Retinal pigment epithelial cell (primary cell): Measurements from ENCODE around the gene PRSS37.

ENCODE experiments used
- DNase-seq: peaks from one replicate; pipeline ENCODE4 v3.0.0-alpha.2; 2010; ENCODE audit warnings: low read depth
- H3K4me3 ChIP-seq: 2 replicates; pipeline ENCODE4 v1.5.1; 2011; ENCODE audit warnings: mild to moderate bottlenecking, low read length, control low read depth, moderate library complexity
- TF ChIP-seq, protein P1 (sequence below): conservative IDR thresholded peaks from 2 replicates; pipeline ENCODE4 v1.5.1; 2011; ENCODE audit warnings: low read depth, low read length, control low read depth, inconsistent platforms

Gene PRSS37

GRCh38 chr7:141874787-141875186 lies 33.5 kb upstream of the PRSS37 start:
- no peak for DNase-seq
- no peak overlapping the region for H3K4me3 ChIP-seq
- TF ChIP-seq, protein P1, sequence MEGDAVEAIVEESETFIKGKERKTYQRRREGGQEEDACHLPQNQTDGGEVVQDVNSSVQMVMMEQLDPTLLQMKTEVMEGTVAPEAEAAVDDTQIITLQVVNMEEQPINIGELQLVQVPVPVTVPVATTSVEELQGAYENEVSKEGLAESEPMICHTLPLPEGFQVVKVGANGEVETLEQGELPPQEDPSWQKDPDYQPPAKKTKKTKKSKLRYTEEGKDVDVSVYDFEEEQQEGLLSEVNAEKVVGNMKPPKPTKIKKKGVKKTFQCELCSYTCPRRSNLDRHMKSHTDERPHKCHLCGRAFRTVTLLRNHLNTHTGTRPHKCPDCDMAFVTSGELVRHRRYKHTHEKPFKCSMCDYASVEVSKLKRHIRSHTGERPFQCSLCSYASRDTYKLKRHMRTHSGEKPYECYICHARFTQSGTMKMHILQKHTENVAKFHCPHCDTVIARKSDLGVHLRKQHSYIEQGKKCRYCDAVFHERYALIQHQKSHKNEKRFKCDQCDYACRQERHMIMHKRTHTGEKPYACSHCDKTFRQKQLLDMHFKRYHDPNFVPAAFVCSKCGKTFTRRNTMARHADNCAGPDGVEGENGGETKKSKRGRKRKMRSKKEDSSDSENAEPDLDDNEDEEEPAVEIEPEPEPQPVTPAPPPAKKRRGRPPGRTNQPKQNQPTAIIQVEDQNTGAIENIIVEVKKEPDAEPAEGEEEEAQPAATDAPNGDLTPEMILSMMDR = no peak

DNA sequence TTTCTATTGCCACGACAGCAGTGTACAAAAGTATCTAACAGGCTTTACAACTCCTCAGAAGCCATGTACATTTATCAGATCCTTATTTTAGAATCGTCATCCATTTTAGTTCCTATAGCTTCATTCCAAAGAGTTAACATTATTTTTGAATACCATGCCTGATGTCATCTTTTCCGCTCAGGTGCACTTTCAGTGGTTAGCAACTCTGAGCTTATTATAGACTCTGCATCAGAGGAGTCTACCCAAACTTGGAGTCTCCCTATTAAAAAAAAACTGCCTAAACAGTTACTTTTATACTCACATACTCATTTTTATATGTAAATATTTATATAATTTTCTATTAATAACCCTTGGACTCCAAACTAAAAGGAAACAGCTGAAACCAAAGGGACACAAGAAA lies 31.6 kb upstream of the PRSS37 start:
- DNase-seq = no peak
- H3K4me3 ChIP-seq = no peak overlapping the region
- TF ChIP-seq, protein P1 = no peak

DNA sequence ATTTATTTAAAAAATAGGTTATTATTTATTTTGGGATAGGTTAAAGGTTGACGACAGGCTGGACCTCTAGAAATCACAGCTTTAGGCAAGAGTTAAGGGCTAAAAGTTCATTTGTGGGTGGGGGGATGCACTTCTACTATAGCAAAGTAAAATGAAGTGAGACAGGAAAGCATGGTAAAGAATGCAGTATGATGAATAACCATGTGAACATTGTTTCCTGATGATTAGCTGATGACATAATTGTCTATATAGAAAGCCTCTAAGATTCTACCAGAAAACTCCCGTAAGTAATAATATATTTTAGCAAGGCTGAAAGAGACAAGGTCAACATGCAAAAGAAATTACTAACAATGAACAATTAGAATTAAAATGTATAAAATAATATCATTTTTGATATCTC lies 25.7 kb upstream of the PRSS37 start:
- TF ChIP-seq, protein P1 = no peak
- DNase-seq = peak; percentile 6

DNA sequence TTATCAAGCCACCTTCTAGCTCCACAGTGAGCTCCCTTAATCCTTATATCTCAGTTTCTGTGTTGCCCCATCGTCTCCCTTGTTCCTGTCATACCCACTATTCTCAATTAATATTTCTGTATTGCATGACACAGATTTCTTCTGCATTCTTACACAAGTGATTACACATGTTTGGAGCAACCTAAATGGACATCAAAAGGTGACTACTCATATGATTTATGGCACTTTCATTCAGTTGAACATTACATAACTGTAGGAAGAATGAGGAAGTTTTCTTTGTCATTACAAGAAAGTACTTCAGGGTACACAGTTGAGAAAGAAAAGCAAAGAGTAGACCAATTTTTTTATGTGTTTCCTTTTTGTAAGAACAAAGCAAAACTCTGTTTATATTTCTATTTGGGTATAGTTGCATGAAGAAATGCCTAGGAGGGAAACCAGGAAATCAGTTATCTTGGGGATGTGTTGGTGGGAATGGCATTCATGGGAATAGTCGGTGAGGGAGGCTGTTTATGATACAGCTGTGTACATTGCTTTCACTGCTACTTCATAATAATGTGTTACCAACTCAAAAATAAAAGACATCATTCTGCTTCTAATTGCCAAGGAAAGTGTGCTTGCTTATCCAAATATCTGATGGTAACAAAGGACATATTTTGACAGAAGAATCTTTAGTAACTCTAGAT lies 23.6 kb upstream of the PRSS37 start:
- peak; percentile 6 for DNase-seq
- no peak overlapping the region for H3K4me3 ChIP-seq
- TF ChIP-seq, protein P1 = no peak

More for the DNA sequence above, 25.7 kb upstream of the PRSS37 start:
- H3K4me3 ChIP-seq = no peak overlapping the region

DNA sequence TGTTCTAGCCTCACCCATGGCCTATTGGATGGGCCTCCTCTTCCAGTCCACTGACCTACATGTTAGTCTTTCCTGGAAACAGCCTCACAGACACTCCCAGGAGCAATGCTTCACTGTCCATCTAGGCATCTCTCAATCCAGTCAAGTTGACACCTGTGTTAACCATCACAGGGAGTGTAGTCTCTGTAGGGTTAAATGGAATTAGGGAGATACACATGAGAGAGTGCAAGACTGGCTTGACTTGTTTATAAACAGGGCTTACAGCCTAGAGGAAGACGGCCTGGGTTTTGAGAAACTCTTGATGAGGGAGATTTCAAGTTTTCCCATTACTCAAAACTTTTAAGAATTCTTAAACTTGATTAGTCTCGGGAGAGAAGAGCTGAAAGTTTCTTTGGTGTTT lies 18.9 kb upstream of the PRSS37 start:
- TF ChIP-seq, protein P1 = no peak
- DNase-seq = no peak
- no peak overlapping the region for H3K4me3 ChIP-seq

DNA sequence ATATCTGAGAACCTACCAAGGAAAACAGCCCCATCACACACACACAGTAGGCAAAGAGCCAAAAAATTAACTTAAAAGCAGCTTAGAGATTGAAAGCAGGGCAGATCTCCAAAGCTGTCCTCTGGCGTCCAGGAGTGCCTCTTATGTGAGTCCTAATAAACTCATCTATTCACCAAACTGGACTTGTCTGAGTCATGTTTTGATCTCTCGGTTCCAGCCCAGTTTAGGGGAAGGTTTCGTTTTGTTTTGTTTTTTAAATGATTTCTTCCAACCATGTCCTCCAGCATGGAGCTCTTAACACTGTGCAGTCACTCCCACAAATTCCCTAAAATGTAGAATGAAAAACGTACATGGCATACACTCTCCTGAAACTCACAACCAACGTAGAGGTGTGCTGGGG lies 6.7 kb upstream of the PRSS37 start:
- H3K4me3 ChIP-seq = no peak overlapping the region
- DNase-seq = no peak
- TF ChIP-seq, protein P1 = no peak

DNA sequence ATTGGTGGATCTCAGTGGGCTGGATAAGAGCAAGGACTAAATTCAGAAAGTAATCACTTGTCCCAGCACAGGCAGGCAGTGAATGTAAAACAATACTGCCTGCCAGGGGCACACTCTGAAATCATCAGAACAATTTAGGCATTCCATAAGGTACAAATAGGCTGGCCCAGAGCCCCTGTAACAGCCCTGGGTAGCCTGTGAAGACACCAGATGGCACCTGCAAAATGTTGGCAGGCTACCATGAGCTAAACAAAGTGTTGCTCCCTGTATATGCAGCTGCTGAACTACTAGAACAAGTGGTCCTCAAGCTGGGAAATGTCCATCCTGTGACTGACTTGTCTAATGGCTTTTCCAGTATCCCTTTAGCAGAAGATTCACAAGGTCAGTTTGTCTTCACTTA lies 3.0 kb upstream of the PRSS37 start:
- no peak overlapping the region for H3K4me3 ChIP-seq
- TF ChIP-seq, protein P1 = no peak
- no peak for DNase-seq
